ENCODE results near the gene ZNF831. TPM values are rescaled to one million over a fixed set of nuclear protein-coding genes. Genes with fewer than 3 reads are reported as not detected.

Gene ZNF831
- total RNA-seq, 1 experiment from 2014 or later: not detected

GRCh38 chr20:59224236-59224635 is 60.6 kb downstream of the ZNF831 start:
- ChIA-PET CTCF (interaction anchor here (0.6 to 3.5 kb wide), 4 partner anchors 29 to 232 kb away, joined by 3 to 39 read pairs (median 12); no protein-coding TSS in a partner anchor), POLR2A (no interaction called here)
- H3K36me3 ChIP-seq (ENCODE audit: control insufficient read depth, insufficient read depth, low read length): no peaks in the 10 kb centered on the region
- H3K4me1 ChIP-seq: peaks cover 6% of the 10 kb centered on the region; the same call in 1 of the 2 replicates
- Mint-ChIP-seq H3K27me3 (ENCODE audit: insufficient read depth, unreplicated experiment) (peaks cover 13% of the 10 kb centered on the region), H3K36me3 (ENCODE audit: insufficient read depth, unreplicated experiment) (no peaks in the 10 kb centered on the region), H3K4me1 (ENCODE audit: low read depth, unreplicated experiment) (peaks cover 10% of the 10 kb centered on the region), H3K9me3 (ENCODE audit: unreplicated experiment) (peaks cover 10% of the 10 kb centered on the region), H3K27ac (ENCODE audit: unreplicated experiment) (no peak overlapping the region), H3K4me3 (ENCODE audit: unreplicated experiment) (no peak overlapping the region)
- DNase-seq: no peak
- no peaks in the 10 kb centered on the region for H3K9me3 ChIP-seq
- no peak overlapping the region for H3K4me3 ChIP-seq (ENCODE audit: low read depth, low read length)
- intact Hi-C loops (cut with micrococcal nuclease; ENCODE audit: unreplicated experiment): loop anchor here (5.0 to 10.0 kb wide), 2 partner anchors 83 to 271 kb away; no protein-coding TSS in a partner anchor
- H3K27me3 ChIP-seq (replicated peaks; ENCODE audit: control insufficient read depth, insufficient read depth, low read length): peaks cover 2% of the 10 kb centered on the region; the same call in 1 of the 2 replicates
- TF ChIP-seq CTCF (IDR thresholded peaks at IDR 0.05; ENCODE audit: insufficient read depth in 1 of 2, low read depth in 1 of 2, low read length in 1 of 2, severe bottlenecking in 1 of 2, unreplicated experiment in 1 of 2): no peak
- BruUV-seq (replicated peaks): no TSS peak

- H3K9me3 Mint-ChIP-seq (ENCODE audit: unreplicated experiment): peaks cover 13% of the 10 kb centered on the region
- no peaks in the 10 kb centered on the region; the same call in 1 of the 2 replicates for H3K4me1 ChIP-seq
- no peaks in the 10 kb centered on the region for H3K9me3 ChIP-seq
- intact Hi-C loops (cut with micrococcal nuclease; ENCODE audit: unreplicated experiment): no loop called here
- ChIA-PET CTCF (interaction anchor here (0.7 to 1.0 kb wide), 2 partner anchors 8 to 36 kb away, joined by 3 to 6 read pairs; no protein-coding TSS in a partner anchor), POLR2A (no interaction called here)
- H3K27me3 ChIP-seq (replicated peaks; ENCODE audit: control insufficient read depth, insufficient read depth, low read length): peaks cover 2% of the 10 kb centered on the region; the same call in 1 of the 2 replicates
- H3K27me3 Mint-ChIP-seq (ENCODE audit: insufficient read depth, unreplicated experiment): peaks cover 5% of the 10 kb centered on the region
- H3K4me3 Mint-ChIP-seq (ENCODE audit: unreplicated experiment): no peak overlapping the region
- no peak for TF ChIP-seq CTCF (IDR thresholded peaks at IDR 0.05; ENCODE audit: insufficient read depth in 1 of 2, low read depth in 1 of 2, low read length in 1 of 2, severe bottlenecking in 1 of 2, unreplicated experiment in 1 of 2)
- no peaks in the 10 kb centered on the region for H3K36me3 ChIP-seq (ENCODE audit: control insufficient read depth, insufficient read depth, low read length)
- no peak for DNase-seq
- H3K27ac Mint-ChIP-seq (ENCODE audit: unreplicated experiment): no peak overlapping the region
- H3K4me3 ChIP-seq (ENCODE audit: low read depth, low read length): no peak overlapping the region
- peaks cover 6% of the 10 kb centered on the region for H3K4me1 Mint-ChIP-seq (ENCODE audit: low read depth, unreplicated experiment)
- BruUV-seq (replicated peaks): no TSS peak
- no peaks in the 10 kb centered on the region for H3K36me3 Mint-ChIP-seq (ENCODE audit: insufficient read depth, unreplicated experiment)
Measured at GRCh38 chr20:59230385-59230784, 66.8 kb downstream of the ZNF831 start.

GRCh38 chr20:59231124-59231804 is 67.6 kb downstream of the ZNF831 start:
- Histone ChIP-seq H3K27me3 (replicated peaks; ENCODE audit: control insufficient read depth, insufficient read depth, low read length) (no peaks in the 10 kb centered on the region), H3K9me3 (no peaks in the 10 kb centered on the region), H3K4me3 (ENCODE audit: low read depth, low read length) (no peak overlapping the region), H3K36me3 (ENCODE audit: control insufficient read depth, insufficient read depth, low read length) (no peaks in the 10 kb centered on the region), H3K4me1 (no peaks in the 10 kb centered on the region; the same call in 1 of the 2 replicates)
- Mint-ChIP-seq H3K4me3 (ENCODE audit: unreplicated experiment) (no peak overlapping the region), H3K27me3 (ENCODE audit: insufficient read depth, unreplicated experiment) (peaks cover 5% of the 10 kb centered on the region), H3K27ac (ENCODE audit: unreplicated experiment) (no peak overlapping the region), H3K4me1 (ENCODE audit: low read depth, unreplicated experiment) (peaks cover 6% of the 10 kb centered on the region), H3K36me3 (ENCODE audit: insufficient read depth, unreplicated experiment) (no peaks in the 10 kb centered on the region), H3K9me3 (ENCODE audit: unreplicated experiment) (peaks cover 13% of the 10 kb centered on the region)
- intact Hi-C loops (cut with micrococcal nuclease; ENCODE audit: unreplicated experiment): no loop called here
- no TSS peak for BruUV-seq (replicated peaks)
- DNase-seq: no peak
- ChIA-PET POLR2A (no interaction called here), CTCF (interaction anchor here (0.6 to 1.0 kb wide), 3 partner anchors 9 to 143 kb away, joined by 3 to 6 read pairs (median 3); no protein-coding TSS in a partner anchor)
- no peak for TF ChIP-seq CTCF (IDR thresholded peaks at IDR 0.05; ENCODE audit: insufficient read depth in 1 of 2, low read depth in 1 of 2, low read length in 1 of 2, severe bottlenecking in 1 of 2, unreplicated experiment in 1 of 2)

All from Caco-2 (cell line).